ENCODE data around the gene PRDM16. TPM values are rescaled to one million over a fixed set of nuclear protein-coding genes. Genes with fewer than 3 reads are reported as not detected.
A peak's percentile ranks its signal among the peaks of the same experiment; 100 is the strongest.

PRDM16 gene
- total and polyA plus RNA-seq, 2 of the 13 experiments (the other 11 are each of a cell fraction or from before 2014, with no cell fraction given), result 0.15 to 0.81 TPM

- TF ChIP-seq, protein P1, sequence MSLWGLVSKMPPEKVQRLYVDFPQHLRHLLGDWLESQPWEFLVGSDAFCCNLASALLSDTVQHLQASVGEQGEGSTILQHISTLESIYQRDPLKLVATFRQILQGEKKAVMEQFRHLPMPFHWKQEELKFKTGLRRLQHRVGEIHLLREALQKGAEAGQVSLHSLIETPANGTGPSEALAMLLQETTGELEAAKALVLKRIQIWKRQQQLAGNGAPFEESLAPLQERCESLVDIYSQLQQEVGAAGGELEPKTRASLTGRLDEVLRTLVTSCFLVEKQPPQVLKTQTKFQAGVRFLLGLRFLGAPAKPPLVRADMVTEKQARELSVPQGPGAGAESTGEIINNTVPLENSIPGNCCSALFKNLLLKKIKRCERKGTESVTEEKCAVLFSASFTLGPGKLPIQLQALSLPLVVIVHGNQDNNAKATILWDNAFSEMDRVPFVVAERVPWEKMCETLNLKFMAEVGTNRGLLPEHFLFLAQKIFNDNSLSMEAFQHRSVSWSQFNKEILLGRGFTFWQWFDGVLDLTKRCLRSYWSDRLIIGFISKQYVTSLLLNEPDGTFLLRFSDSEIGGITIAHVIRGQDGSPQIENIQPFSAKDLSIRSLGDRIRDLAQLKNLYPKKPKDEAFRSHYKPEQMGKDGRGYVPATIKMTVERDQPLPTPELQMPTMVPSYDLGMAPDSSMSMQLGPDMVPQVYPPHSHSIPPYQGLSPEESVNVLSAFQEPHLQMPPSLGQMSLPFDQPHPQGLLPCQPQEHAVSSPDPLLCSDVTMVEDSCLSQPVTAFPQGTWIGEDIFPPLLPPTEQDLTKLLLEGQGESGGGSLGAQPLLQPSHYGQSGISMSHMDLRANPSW (CRISPR knock-in tag; IDR thresholded peaks at IDR 0.05; ENCODE audit: borderline replicate concordance), result no peak
- TF ChIP-seq ZNF713 (CRISPR knock-in tag; IDR thresholded peaks at IDR 0.05) (no peak), MLLT10 (CRISPR knock-in tag; IDR thresholded peaks at IDR 0.05) (no peak), SIX1 (CRISPR knock-in tag; IDR thresholded peaks at IDR 0.05; ENCODE audit: borderline replicate concordance) (no peak), ZFP1 (CRISPR knock-in tag; IDR thresholded peaks at IDR 0.05) (no peak), RCOR2 (CRISPR knock-in tag; IDR thresholded peaks at IDR 0.05) (no peak), MED8 (CRISPR knock-in tag; IDR thresholded peaks at IDR 0.05; ENCODE audit: insufficient replicate concordance) (no peak), PATZ1 (CRISPR knock-in tag; IDR thresholded peaks at IDR 0.05) (peak; percentile 95), IKZF5 (CRISPR knock-in tag; IDR thresholded peaks at IDR 0.05) (peak; percentile 48; the same call in 1 of the 2 replicates), AHR (CRISPR knock-in tag; IDR thresholded peaks at IDR 0.05) (no peak), ZNF276 (CRISPR knock-in tag; IDR thresholded peaks at IDR 0.05; ENCODE audit: low read depth) (no peak; the same call in 1 of the 2 replicates), POLR2G (IDR thresholded peaks at IDR 0.05; ENCODE audit: low read depth, low read length) (no peak), ZSCAN25 (CRISPR knock-in tag; IDR thresholded peaks at IDR 0.05) (no peak; the same call in 1 of the 2 replicates), XRCC5 (optimal IDR thresholded peaks at IDR 0.05; ENCODE audit: low read length) (no peak), ONECUT2 (CRISPR knock-in tag; IDR thresholded peaks at IDR 0.05) (no peak), FOXO1 (CRISPR knock-in tag; IDR thresholded peaks at IDR 0.05) (peak; percentile 77), SATB2 (CRISPR knock-in tag; IDR thresholded peaks at IDR 0.05) (no peak), ZSCAN12 (CRISPR knock-in tag; IDR thresholded peaks at IDR 0.05) (0 out of 2 replicates have a peak, but pooled peaks have one; percentile 2), JUNB (CRISPR knock-in tag; IDR thresholded peaks at IDR 0.05; ENCODE audit: borderline replicate concordance) (no peak), ZNF432 (CRISPR knock-in tag; IDR thresholded peaks at IDR 0.05; ENCODE audit: borderline replicate concordance) (no peak), KDM1A (CRISPR knock-in tag; IDR thresholded peaks at IDR 0.05) (no peak), NBN (conservative IDR thresholded peaks at IDR 0.05) (no peak), TEAD2 (CRISPR knock-in tag; IDR thresholded peaks at IDR 0.05) (no peak)
- TF ChIP-seq, protein P2, sequence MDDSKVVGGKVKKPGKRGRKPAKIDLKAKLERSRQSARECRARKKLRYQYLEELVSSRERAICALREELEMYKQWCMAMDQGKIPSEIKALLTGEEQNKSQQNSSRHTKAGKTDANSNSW (CRISPR knock-in tag; IDR thresholded peaks at IDR 0.05; ENCODE audit: borderline replicate concordance), result no peak
Observed at GRCh38 chr1:3460672-3461131, 391.7 kb downstream of the PRDM16 start (continued).
